Measurements from ENCODE around the gene ATP5F1D. TPM values are rescaled to one million over a fixed set of nuclear protein-coding genes. Genes with fewer than 3 reads are reported as not detected.

The ATP5F1D gene
- total and polyA plus RNA-seq, 2 of the 13 experiments (the other 11 are each of a cell fraction or from before 2014, with no cell fraction given) = 39.4 to 78.7 TPM

DNA sequence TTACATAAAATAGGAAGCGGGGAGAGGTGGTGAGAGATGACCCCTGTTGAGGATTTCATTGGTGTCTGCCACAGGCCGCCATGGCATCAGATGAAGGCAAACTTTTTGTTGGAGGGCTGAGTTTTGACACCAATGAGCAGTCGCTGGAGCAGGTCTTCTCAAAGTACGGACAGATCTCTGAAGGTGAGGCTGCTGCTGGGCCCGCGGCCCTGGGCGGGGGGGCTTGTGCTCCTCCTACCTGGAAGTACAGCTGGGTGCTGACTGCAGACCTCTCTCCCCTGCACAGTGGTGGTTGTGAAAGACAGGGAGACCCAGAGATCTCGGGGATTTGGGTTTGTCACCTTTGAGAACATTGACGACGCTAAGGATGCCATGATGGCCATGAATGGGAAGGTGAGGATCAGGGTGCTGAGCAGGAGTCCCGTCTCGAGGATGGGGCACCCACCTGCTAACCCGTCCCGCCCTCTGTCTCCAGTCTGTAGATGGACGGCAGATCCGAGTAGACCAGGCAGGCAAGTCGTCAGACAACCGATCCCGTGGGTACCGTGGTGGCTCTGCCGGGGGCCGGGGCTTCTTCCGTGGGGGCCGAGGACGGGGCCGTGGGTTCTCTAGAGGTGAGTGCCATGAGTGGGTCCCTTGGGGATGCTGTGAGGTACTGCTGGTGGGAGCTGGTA lies 29.4 kb downstream of the ATP5F1D start (continued):
- TF ChIP-seq SUZ12 (IDR thresholded peaks at IDR 0.05; ENCODE audit: low read depth, low read length) = no peak
- no peak for TF ChIP-seq PBX3 (CRISPR knock-in tag; IDR thresholded peaks at IDR 0.05; ENCODE audit: borderline replicate concordance)
- TF ChIP-seq MZF1 (CRISPR knock-in tag; IDR thresholded peaks at IDR 0.05; ENCODE audit: borderline replicate concordance) = no peak
- TF ChIP-seq ZNF777 (CRISPR knock-in tag; IDR thresholded peaks at IDR 0.05) = no peak
- TF ChIP-seq, protein P1, sequence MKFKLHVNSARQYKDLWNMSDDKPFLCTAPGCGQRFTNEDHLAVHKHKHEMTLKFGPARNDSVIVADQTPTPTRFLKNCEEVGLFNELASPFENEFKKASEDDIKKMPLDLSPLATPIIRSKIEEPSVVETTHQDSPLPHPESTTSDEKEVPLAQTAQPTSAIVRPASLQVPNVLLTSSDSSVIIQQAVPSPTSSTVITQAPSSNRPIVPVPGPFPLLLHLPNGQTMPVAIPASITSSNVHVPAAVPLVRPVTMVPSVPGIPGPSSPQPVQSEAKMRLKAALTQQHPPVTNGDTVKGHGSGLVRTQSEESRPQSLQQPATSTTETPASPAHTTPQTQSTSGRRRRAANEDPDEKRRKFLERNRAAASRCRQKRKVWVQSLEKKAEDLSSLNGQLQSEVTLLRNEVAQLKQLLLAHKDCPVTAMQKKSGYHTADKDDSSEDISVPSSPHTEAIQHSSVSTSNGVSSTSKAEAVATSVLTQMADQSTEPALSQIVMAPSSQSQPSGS (CRISPR knock-in tag; IDR thresholded peaks at IDR 0.05) = no peak

GRCh38 chr19:1271528-1272422 lies 30.2 kb downstream of the ATP5F1D start:
- peaks cover 84% of the 10 kb centered on the region for H3K4me1 ChIP-seq (ENCODE audit: insufficient read depth, low read length)
- no peak overlapping the region for H3K27ac ChIP-seq (ENCODE audit: extremely low read length, insufficient read depth, low read length)
- no peaks in the 10 kb centered on the region for H3K9me3 ChIP-seq (ENCODE audit: low read length)
- no peak overlapping the region for H3K9ac ChIP-seq (ENCODE audit: insufficient read depth, low read depth, low read length)
- DNase-seq (ENCODE audit: low spot score) (no peak), FAIRE-seq (no peak), ATAC-seq (no peak)
- POLR2A ChIA-PET = interaction anchor here (1.3 to 4.2 kb wide), 4 partner anchors 12 to 102 kb away, joined by 4 to 41 read pairs (median 12); no protein-coding TSS in a partner anchor
- CTCF ChIA-PET (ENCODE audit: low intra/inter-chr PET ratio, low total read pairs) = no interaction called here
- peaks cover 19 to 46% of the 10 kb centered on the region in 2 experiments for H3K36me3 ChIP-seq (replicated peaks in 1 of 2; ENCODE audit: control insufficient read depth in 1 of 2, insufficient read depth in 2 of 2, low read length in 2 of 2)
- intact Hi-C loops (cut with micrococcal nuclease; ENCODE audit: unreplicated experiment) = no loop called here
- peak overlapping the region; percentile 100; the same call in 1 of the 2 replicates for H3K4me2 ChIP-seq (ENCODE audit: low read depth, low read length)
- no peak overlapping the region for H2AFZ ChIP-seq (ENCODE audit: low read length)
- WGBS (ENCODE audit: low lambda C conversion rate) = 93% methylated on average over 31 of the region's 37 CpGs
- no peaks in the 10 kb centered on the region for H3K27me3 ChIP-seq (ENCODE audit: control insufficient read depth in 1 of 2, insufficient read depth in 2 of 2, low read length in 2 of 2)
- H3K79me2 ChIP-seq (ENCODE audit: insufficient read depth, low read length) = peaks cover 35% of the 10 kb centered on the region
- BruUV-seq (replicated peaks) = no TSS peak
- in situ Hi-C loops (cut with HindIII; ENCODE audit: extremely low pct_ligation_motif_present, low pct_unique_long_range_greater_than_20kb) = no loop called here
- H3K4me3 ChIP-seq (replicated peaks in 1 of 3; ENCODE audit: insufficient read depth in 1 of 3, low read depth in 2 of 3, low read length in 3 of 3) = peak overlapping the region in 1 of 3 experiments; percentile 83; a peak in 1 of 6 replicates
- H4K20me1 ChIP-seq (ENCODE audit: insufficient read depth, low read length) = peaks cover 36% of the 10 kb centered on the region
- no peak for TF ChIP-seq HOXD1 (CRISPR knock-in tag; IDR thresholded peaks at IDR 0.05)
- TF ChIP-seq ARNT2 (CRISPR knock-in tag; IDR thresholded peaks at IDR 0.05; ENCODE audit: low read depth) = no peak
- TF ChIP-seq ESRRA (CRISPR knock-in tag; IDR thresholded peaks at IDR 0.05; ENCODE audit: low read depth) = no peak
- TF ChIP-seq ZBTB33 (CRISPR knock-in tag; IDR thresholded peaks at IDR 0.05) = peak; percentile 42; the same call in 1 of the 2 replicates
- TF ChIP-seq JUND (CRISPR knock-in tag; IDR thresholded peaks at IDR 0.05) = no peak
- TF ChIP-seq HNRNPLL (IDR thresholded peaks at IDR 0.05; ENCODE audit: low read depth, low read length, poor library complexity, severe bottlenecking) = peak; percentile 20

All from HepG2 (cell line).